WTC11 (cell line): ENCODE data around the gene CFAP157. TPM values are rescaled to one million over a fixed set of nuclear protein-coding genes. Genes with fewer than 3 reads are reported as not detected.

Source experiments
- ATAC-seq: fragments of 200-7000 bp; cut with Tn5 transposase; 2 replicates; pipeline ENCODE4 v1.10.0; 2021; ENCODE audit warnings: mild to moderate bottlenecking, moderate library complexity
- CTCF ChIA-PET: fragments of 300-600 bp; sonication (Branson Sonifier 250); formaldehyde crosslinking; loops from one replicate; lab custom pipeline; 2021; ENCODE audit warnings: antibody characterized with exemption; lab: Charles Lee
- POLR2A ChIA-PET: fragments of 350-600 bp; sonication (Branson Sonifier 250); formaldehyde crosslinking; loops from one replicate; lab custom pipeline; 2021; ENCODE audit warnings: antibody characterized with exemption; lab: Charles Lee
- DNase-seq: peaks from one replicate; pipeline ENCODE4 v3.0.0; 2021; ENCODE audit warnings: low spot score
- H3K27ac Mint-ChIP-seq: 2 replicates; pipeline ENCODE4 v1.8.0; 2021; ENCODE audit warnings: mixed read lengths
- H3K27me3 Mint-ChIP-seq: 2 replicates; pipeline ENCODE4 v1.8.0; 2021; ENCODE audit warnings: low read depth, mild to moderate bottlenecking, moderate library complexity, mixed read lengths
- H3K36me3 Mint-ChIP-seq: 2 replicates; pipeline ENCODE4 v1.8.0; 2021; ENCODE audit warnings: mixed read lengths
- H3K4me1 Mint-ChIP-seq: 2 replicates; pipeline ENCODE4 v1.8.0; 2022; ENCODE audit warnings: mixed read lengths
- H3K4me3 Mint-ChIP-seq: 2 replicates; pipeline ENCODE4 v1.8.0; 2021; ENCODE audit warnings: mild to moderate bottlenecking, moderate library complexity, mixed read lengths
- H3K9me3 Mint-ChIP-seq: 2 replicates; pipeline ENCODE4 v1.8.0; 2021; ENCODE audit warnings: mixed read lengths
- ATF1 ChIP-seq: sonication (generic); formaldehyde crosslinking; IDR thresholded peaks from 2 replicates; pipeline ENCODE4 v1.8.1; 2023; ENCODE audit warnings: mild to moderate bottlenecking, moderate library complexity, missing genetic modification reagents
- ATF3 ChIP-seq: sonication (generic); formaldehyde crosslinking; conservative IDR thresholded peaks from 2 replicates; pipeline ENCODE4 v1.8.1; 2022; ENCODE audit warnings: mild to moderate bottlenecking, missing genetic modification reagents
- ATF6 ChIP-seq: sonication (generic); formaldehyde crosslinking; IDR thresholded peaks from 2 replicates; pipeline ENCODE4 v1.8.1; 2023; ENCODE audit warnings: mild to moderate bottlenecking, missing genetic modification reagents
- ESRRA ChIP-seq: sonication (generic); formaldehyde crosslinking; IDR thresholded peaks from 2 replicates; pipeline ENCODE4 v1.8.1; 2022; ENCODE audit warnings: mild to moderate bottlenecking, missing genetic modification reagents, borderline replicate concordance
- FOXP1 ChIP-seq: sonication (generic); formaldehyde crosslinking; IDR thresholded peaks from 2 replicates; pipeline ENCODE4 v1.8.0; 2022; ENCODE audit warnings: missing genetic modification reagents, mild to moderate bottlenecking, moderate library complexity, borderline replicate concordance
- GRHL2 ChIP-seq: fragments of 250-450 bp; sonication (Bioruptor Pico); IDR thresholded peaks from 2 replicates; pipeline ENCODE4 v1.8.0; 2022; ENCODE audit warnings: mild to moderate bottlenecking, moderate library complexity; ENCODE audit not compliant: insufficient replicate concordance, severe bottlenecking
- OVOL2 ChIP-seq: fragments of 250-450 bp; sonication (Bioruptor Pico); IDR thresholded peaks from 2 replicates; pipeline ENCODE4 v1.9.0; 2021; ENCODE audit warnings: mild to moderate bottlenecking, borderline replicate concordance
- PRDM15 ChIP-seq: sonication (generic); formaldehyde crosslinking; IDR thresholded peaks from 2 replicates; pipeline ENCODE4 v1.8.0; 2022; ENCODE audit warnings: missing genetic modification reagents
- PREB ChIP-seq: sonication (generic); formaldehyde crosslinking; IDR thresholded peaks from 2 replicates; pipeline ENCODE4 v1.8.1; 2022; ENCODE audit warnings: mild to moderate bottlenecking, missing genetic modification reagents, moderate library complexity, borderline replicate concordance
- PRRX2 ChIP-seq: fragments of 250-450 bp; sonication (Bioruptor Pico); IDR thresholded peaks from 2 replicates; pipeline ENCODE4 v1.8.0; 2021; ENCODE audit warnings: mild to moderate bottlenecking
- RORB ChIP-seq: fragments of 250-450 bp; sonication (Bioruptor Pico); IDR thresholded peaks from 2 replicates; pipeline ENCODE4 v1.9.0; 2021; ENCODE audit warnings: mild to moderate bottlenecking
- TCF7 ChIP-seq: sonication (generic); formaldehyde crosslinking; IDR thresholded peaks from 2 replicates; pipeline ENCODE4 v1.8.0; 2022; ENCODE audit warnings: mild to moderate bottlenecking, low read depth, missing genetic modification reagents, moderate library complexity
- ZNF121 ChIP-seq: sonication (generic); formaldehyde crosslinking; IDR thresholded peaks from 2 replicates; pipeline ENCODE4 v1.8.0; 2023; ENCODE audit warnings: missing genetic modification reagents
- ZNF263 ChIP-seq: sonication (generic); formaldehyde crosslinking; IDR thresholded peaks from 2 replicates; pipeline ENCODE4 v1.8.1; 2022; ENCODE audit warnings: low read depth, mild to moderate bottlenecking, moderate library complexity, missing genetic modification reagents
- ZNF396 ChIP-seq: fragments of 250-450 bp; sonication (Bioruptor Pico); IDR thresholded peaks from 2 replicates; pipeline ENCODE4 v1.8.0; 2021; ENCODE audit warnings: mild to moderate bottlenecking, moderate library complexity, borderline replicate concordance
- total RNA-seq: library from RNA; stranded (reverse); gene quantifications from 3 replicates; pipeline ENCODE4 v1.2.3, GENCODE V29; 2021
- TF ChIP-seq, protein P1 (sequence below): sonication (generic); formaldehyde crosslinking; IDR thresholded peaks from 2 replicates; pipeline ENCODE4 v1.8.1; 2023; ENCODE audit warnings: mild to moderate bottlenecking, moderate library complexity, missing genetic modification reagents

The CFAP157 gene
- total RNA-seq, 1 experiment from 2014 or later, result 0.22 TPM

GRCh38 chr9:127690735-127691134, 16.1 kb upstream of the CFAP157 start (continued):
- TF ChIP-seq, protein P1, sequence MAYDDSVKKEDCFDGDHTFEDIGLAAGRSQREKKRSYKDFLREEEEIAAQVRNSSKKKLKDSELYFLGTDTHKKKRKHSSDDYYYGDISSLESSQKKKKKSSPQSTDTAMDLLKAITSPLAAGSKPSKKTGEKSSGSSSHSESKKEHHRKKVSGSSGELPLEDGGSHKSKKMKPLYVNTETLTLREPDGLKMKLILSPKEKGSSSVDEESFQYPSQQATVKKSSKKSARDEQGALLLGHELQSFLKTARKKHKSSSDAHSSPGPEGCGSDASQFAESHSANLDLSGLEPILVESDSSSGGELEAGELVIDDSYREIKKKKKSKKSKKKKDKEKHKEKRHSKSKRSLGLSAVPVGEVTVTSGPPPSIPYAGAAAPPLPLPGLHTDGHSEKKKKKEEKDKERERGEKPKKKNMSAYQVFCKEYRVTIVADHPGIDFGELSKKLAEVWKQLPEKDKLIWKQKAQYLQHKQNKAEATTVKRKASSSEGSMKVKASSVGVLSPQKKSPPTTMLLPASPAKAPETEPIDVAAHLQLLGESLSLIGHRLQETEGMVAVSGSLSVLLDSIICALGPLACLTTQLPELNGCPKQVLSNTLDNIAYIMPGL, result no peak
- TF ChIP-seq TCF7 (CRISPR knock-in tag), result no peak

DNA sequence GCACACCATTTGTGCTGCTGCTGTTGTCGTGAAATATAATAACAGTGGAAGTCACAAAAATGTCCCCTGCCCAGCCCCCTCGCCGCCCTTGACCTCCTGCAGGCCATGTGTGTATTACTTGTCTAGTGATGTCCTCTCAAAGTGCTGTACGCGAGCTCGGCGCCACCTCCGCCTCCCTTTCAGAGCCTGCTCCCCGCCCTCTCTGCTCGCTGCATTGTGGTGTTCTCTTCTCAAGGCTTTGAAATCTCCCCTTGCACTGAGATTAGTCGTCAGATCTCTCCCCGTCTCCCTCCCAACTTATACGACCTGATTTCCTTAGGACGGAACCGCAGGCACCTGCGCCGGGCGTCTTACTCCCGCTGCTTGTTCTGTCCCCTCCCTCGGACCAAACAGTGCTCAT, 14.7 kb upstream of the CFAP157 start:
- Mint-ChIP-seq H3K9me3 (peaks cover 6% of the 10 kb centered on the region), H3K27me3 (no peaks in the 10 kb centered on the region), H3K4me1 (no peaks in the 10 kb centered on the region), H3K4me3 (no peak overlapping the region), H3K36me3 (peaks cover 24% of the 10 kb centered on the region), H3K27ac (peak overlapping the region; percentile 17; the same call in 1 of the 2 replicates)
- no peak for TF ChIP-seq ZNF121 (CRISPR knock-in tag)
- no peak for TF ChIP-seq ZNF263 (CRISPR knock-in tag)
- no peak for TF ChIP-seq ESRRA
- no peak for TF ChIP-seq PRRX2 (CRISPR knock-in tag)
- no peak for TF ChIP-seq FOXP1 (CRISPR knock-in tag)
- no peak for TF ChIP-seq PREB
- POLR2A ChIA-PET, result no interaction called here
- ATAC-seq, result no peak
- DNase-seq, result no peak
- CTCF ChIA-PET, result interaction anchor here (0.6 kb wide), 1 partner anchor 67 kb away, joined by 3 read pairs; no protein-coding TSS in a partner anchor

DNA sequence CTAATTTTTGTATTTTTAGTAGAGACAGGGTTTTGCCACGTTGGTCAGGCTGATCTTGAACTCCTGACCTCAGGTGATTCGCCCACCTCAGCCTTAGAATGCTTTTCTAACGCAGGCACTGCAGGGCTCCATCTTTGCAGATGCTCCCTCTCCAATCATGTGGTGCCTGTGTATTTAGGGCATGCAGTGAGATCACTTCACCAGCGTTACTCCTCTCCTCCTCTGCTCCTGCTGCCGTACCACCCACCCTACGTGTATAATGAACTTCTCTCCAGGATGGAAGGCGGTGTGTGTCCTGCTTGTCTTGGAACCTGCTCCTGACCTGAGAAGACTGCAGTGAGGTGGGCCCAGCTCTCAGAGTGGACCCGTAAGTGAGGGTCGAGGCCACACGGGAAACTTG, 13.6 kb upstream of the CFAP157 start:
- Mint-ChIP-seq H3K9me3 (peaks cover 6% of the 10 kb centered on the region), H3K4me3 (no peak overlapping the region), H3K36me3 (peaks cover 24% of the 10 kb centered on the region), H3K27me3 (no peaks in the 10 kb centered on the region; the same call in 1 of the 2 replicates), H3K27ac (no peak overlapping the region), H3K4me1 (no peaks in the 10 kb centered on the region)
- CTCF ChIA-PET, result interaction anchor here (0.7 kb wide), 1 partner anchor 587 kb away, joined by 3 read pairs; no protein-coding TSS in a partner anchor
- DNase-seq (no peak), ATAC-seq (no peak)
- POLR2A ChIA-PET, result no interaction called here
- TF ChIP-seq PRDM15 (CRISPR knock-in tag), result no peak
- no peak for TF ChIP-seq ZNF396 (CRISPR knock-in tag)
- TF ChIP-seq ATF1, result no peak
- no peak for TF ChIP-seq ATF6 (CRISPR knock-in tag)
- no peak for TF ChIP-seq GRHL2 (CRISPR knock-in tag)
- TF ChIP-seq OVOL2 (CRISPR knock-in tag), result no peak
- TF ChIP-seq RORB, result no peak
- TF ChIP-seq ATF3 (CRISPR knock-in tag), result no peak
